ENCODE results near the gene DNASE1L1.

The DNASE1L1 gene

GRCh38 chrX:154380787-154381186 is 28.3 kb downstream of the DNASE1L1 start:
- no peak for DNase-seq

- no peak for DNase-seq
Observed at GRCh38 chrX:154380153-154380552, 28.9 kb downstream of the DNASE1L1 start.

- no peak for DNase-seq
Observed at GRCh38 chrX:154379569-154379951, 29.5 kb downstream of the DNASE1L1 start.

- peak; percentile 96 for DNase-seq
Observed at GRCh38 chrX:154378799-154379568, 30.1 kb downstream of the DNASE1L1 start, which contains the start of gene EMD. Gene EMD (plus strand): TSS chrX:154379295. CDS start chrX:154379485, 190 bp downstream.

- peak; percentile 50 for DNase-seq
Observed at GRCh38 chrX:154378059-154378798, 30.8 kb downstream of the DNASE1L1 start.

- no peak for DNase-seq
Observed at GRCh38 chrX:154376774-154377173, 32.3 kb downstream of the DNASE1L1 start.

GRCh38 chrX:154375156-154375504 is 33.9 kb downstream of the DNASE1L1 start:
- no peak for DNase-seq

- DNase-seq = no peak
Observed at GRCh38 chrX:154374313-154375155, 34.5 kb downstream of the DNASE1L1 start, which contains the start of gene FLNA. Gene FLNA (minus strand): TSS chrX:154374634. CDS start chrX:154371245, 3,389 bp downstream.

- peak; percentile 32 for DNase-seq
Observed at GRCh38 chrX:154373340-154374306, 35.4 kb downstream of the DNASE1L1 start.

- peak; percentile 56 for DNase-seq
Observed at GRCh38 chrX:154372612-154373022, 36.4 kb downstream of the DNASE1L1 start.

GRCh38 chrX:154371789-154372300 is 37.2 kb downstream of the DNASE1L1 start:
- DNase-seq = no peak

- DNase-seq = peak; percentile 95
Observed at GRCh38 chrX:154371017-154371788, 37.9 kb downstream of the DNASE1L1 start.

GRCh38 chrX:154370300-154371016 is 38.6 kb downstream of the DNASE1L1 start:
- peak; percentile 27 for DNase-seq

- DNase-seq = peak; percentile 72
Observed at GRCh38 chrX:154369449-154370299, 39.4 kb downstream of the DNASE1L1 start.

- DNase-seq = peak; percentile 93
Observed at GRCh38 chrX:154368630-154369448, 40.2 kb downstream of the DNASE1L1 start.

- DNase-seq = no peak
Observed at GRCh38 chrX:154367474-154368308, 41.4 kb downstream of the DNASE1L1 start.

- DNase-seq = no peak
Observed at GRCh38 chrX:154366666-154367055, 42.4 kb downstream of the DNASE1L1 start.

Data from activated CD4-positive, alpha-beta T cell treated with anti-CD3 and anti-CD28 coated beads for 48 hours (primary cell).